OCI-M1 (cell line): ENCODE results near the gene ARHGAP29.
"Not testable (repeated sequence)": the region's sequence is repeated elsewhere in the genome, so short reads cannot be mapped to it uniquely, and the experiment has no call there.

Experiments
- DNase-seq: peaks from one replicate; lab custom pipeline; 2025; lab: John Stamatoyannopoulos, UW

The ARHGAP29 gene

DNA sequence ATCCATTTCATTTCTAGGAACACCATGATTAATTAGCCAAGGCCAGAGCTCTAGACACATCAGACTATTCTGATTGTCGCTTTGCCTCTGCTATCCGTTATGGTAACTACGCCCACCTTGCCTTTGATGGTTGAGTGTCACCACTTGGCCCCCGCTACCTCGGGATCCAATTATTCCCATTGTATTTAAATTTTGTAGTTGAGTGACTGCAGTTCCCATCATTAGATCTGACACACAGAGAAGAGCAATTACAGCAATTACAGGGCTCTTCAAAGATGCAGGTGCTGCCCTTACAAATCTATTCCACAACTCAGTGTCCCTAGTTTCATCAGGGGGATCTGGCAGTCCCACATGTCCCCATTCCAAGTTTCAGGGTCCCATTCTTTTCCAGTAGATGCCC, 71.5 kb downstream of the ARHGAP29 start:
- DNase-seq, result no peak

DNA sequence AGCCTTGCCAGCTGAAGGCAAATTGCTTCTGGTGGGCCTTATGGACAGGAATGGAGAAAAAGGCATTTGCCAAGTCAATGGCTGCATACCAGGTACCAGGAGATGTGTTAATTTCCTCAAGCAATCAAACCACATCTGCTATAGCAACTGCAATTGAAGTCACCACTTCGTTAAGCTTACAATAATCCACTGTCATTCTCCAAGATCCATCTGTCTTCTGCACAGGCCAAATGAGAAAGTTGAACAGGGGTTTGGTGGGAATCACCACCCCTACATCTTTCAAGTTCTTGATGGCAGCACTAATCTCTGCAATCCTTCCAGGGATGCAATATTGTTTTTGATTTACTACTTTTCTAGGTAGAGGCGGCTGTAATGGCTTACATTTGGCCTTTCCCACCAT, 72.5 kb downstream of the ARHGAP29 start:
- not testable (repeated sequence) for DNase-seq

GRCh38 chr1:94164121-94164520, 73.3 kb downstream of the ARHGAP29 start:
- not testable (repeated sequence) for DNase-seq

DNA sequence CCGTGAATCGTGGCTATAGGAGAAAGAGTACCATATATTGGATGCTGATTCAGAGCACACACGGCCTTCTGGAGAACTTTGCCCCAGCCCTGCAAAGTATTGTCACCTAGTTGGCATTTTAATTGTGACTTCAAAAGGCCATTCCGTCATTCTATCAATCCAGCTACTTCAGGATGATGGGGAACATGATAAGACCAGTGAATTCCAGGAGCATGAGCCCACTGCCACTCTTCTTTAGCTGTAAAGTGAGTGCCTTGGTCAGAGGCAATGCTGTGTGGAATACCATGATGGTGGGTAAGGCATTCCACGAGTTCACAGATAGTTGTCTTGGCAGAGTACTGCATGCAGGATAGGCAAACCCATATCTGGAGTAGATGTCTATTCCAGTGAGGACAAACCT, 74.1 kb downstream of the ARHGAP29 start:
- not testable (repeated sequence) for DNase-seq

- DNase-seq, result no peak
Observed at GRCh38 chr1:94160811-94161210, 76.6 kb downstream of the ARHGAP29 start.

- DNase-seq, result no peak
Observed at GRCh38 chr1:94156096-94156625, 81.2 kb downstream of the ARHGAP29 start.

DNA sequence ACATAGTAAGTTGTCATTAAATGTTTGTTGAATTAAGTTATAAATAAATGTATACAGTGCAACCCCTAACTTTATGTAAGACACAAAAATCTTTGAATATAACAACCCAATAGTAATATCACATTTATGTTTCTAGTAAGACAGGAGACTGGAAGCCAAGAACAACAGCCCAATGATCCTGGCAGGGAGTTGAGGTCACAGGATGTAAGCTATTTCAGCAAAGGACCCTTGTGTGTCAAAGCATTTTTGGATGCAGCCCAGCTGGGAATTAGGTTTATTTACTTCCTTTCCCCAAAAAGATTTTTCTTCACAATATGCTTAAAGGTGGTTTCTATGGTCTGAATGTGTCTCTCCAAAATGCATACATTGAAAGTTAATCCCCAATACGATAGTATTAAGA, 82.4 kb downstream of the ARHGAP29 start:
- DNase-seq, result no peak

DNA sequence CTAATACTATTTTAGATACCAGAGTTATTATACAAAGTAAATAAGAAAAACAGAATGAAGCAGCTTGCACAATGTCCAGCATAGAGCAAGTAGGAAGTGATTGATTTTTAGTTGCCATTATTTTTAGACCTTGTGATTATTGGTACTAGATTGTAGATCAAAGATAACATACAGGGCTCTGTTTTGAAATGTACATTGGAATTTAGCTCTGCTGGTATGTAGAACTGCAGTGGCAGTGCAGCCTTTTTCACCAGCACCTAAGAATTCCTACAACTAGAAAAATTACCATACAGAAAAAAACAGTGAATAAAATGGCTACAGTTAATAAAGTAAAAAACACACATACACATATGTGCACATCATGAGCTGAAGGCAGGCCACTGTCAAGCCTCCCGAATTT, 84.3 kb downstream of the ARHGAP29 start:
- DNase-seq, result no peak

GRCh38 chr1:94149166-94149565, 88.2 kb downstream of the ARHGAP29 start:
- DNase-seq, result not testable (repeated sequence)

DNA sequence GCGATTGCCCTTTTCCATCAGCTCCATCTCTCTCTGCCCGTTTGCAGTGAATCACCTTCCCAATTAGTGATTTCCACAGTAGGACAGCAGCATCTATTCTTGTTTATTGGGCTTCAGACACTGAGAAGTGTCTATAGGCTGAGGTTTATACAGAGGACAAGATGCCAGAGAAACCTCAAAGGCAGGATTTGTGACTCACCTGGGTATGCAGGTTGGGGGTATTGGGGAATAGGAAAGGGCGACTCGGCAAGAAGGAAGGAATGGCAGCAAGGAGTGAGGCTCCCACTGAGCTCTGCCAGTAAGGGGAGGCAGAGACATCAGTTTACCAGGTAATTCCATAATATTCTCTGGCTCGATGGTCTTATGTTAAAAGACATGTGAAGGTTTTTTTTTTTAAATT, 91.1 kb downstream of the ARHGAP29 start:
- DNase-seq, result no peak

DNA sequence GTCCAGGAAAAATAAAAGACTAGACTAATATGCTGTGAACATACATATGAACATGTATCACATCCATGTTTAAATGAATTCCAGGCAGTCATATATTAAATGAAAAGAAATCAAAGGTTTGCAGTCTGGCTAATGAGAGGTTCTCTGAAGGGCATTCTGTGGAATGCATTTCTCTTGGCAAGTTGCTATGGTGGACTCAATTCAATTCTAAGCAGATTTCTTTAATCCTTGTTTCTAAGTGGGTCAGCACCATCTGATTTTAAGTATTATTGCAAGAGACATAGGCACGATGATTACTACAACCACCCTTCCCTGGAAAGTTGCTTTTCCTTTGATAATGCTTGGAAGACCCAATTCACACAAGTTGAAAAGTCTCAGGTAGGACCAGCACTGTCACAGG, 92.5 kb downstream of the ARHGAP29 start:
- DNase-seq, result no peak

DNA sequence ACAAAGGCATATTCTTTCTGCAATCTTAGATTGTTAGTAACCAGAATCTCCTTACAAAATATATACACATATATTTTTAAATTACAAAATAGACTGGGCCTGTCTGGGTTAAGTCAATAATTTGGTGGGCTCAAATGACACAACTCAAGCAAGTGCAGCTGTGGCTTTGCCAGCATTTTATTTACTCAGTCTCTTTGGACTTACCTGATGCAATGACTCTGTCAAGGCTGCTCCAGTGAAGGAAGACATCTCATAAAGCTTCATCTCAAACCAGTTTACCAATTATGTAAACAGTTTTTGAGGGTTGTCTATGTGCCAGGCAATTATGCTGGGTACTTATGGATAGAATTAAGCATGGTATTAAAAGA, 93.6 kb downstream of the ARHGAP29 start:
- no peak for DNase-seq

- no peak for DNase-seq
Observed at GRCh38 chr1:94143173-94143808, 94.1 kb downstream of the ARHGAP29 start.

GRCh38 chr1:94142583-94142982, 94.8 kb downstream of the ARHGAP29 start:
- DNase-seq, result no peak

GRCh38 chr1:94142022-94142421, 95.4 kb downstream of the ARHGAP29 start:
- no peak for DNase-seq

- DNase-seq, result no peak
Observed at GRCh38 chr1:94132111-94132510, 105.3 kb downstream of the ARHGAP29 start.

DNA sequence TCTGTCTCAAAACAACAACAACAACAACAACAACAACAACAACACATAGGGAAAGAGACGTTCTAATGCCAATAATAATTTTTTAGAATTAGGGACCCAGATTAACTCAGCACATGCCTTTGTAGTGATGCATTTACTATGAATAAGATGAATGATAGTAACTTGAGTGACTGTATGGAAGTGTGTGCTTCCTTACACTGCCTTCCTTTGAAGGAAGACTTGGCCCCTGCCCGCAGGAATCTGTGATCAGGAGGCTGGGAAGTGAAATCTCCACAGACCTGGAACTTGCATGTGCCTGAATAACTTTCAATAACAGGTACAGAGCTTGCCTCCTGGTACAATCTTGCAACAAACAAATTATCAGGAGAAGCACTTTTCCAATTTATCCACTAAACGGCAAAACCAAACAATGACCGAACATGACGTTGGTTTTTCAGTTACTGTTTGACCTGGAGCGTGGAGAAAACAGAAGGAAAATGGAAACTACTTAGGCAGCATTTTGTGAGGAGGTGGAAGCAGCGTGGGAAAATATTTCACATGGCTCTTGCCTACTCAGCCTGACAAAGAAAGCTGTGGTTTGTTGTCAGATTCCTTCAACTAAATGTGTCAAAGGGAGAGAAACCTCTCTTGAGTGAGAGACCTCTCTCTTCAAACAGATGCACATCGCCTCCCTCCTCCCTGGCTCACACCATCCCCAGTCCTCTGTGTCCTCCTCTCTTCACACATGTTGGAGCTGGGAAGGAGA, 106.4 kb downstream of the ARHGAP29 start:
- no peak for DNase-seq

- DNase-seq, result no peak
Observed at GRCh38 chr1:94126651-94127050, 110.7 kb downstream of the ARHGAP29 start.

GRCh38 chr1:94125551-94126514, 111.6 kb downstream of the ARHGAP29 start:
- DNase-seq, result no peak

GRCh38 chr1:94124538-94124937, 112.8 kb downstream of the ARHGAP29 start:
- DNase-seq, result no peak

- no peak for DNase-seq
Observed at GRCh38 chr1:94122201-94122970, 115.0 kb downstream of the ARHGAP29 start.
